ENCODE results near the gene AZI2.

AZI2 gene

DNA sequence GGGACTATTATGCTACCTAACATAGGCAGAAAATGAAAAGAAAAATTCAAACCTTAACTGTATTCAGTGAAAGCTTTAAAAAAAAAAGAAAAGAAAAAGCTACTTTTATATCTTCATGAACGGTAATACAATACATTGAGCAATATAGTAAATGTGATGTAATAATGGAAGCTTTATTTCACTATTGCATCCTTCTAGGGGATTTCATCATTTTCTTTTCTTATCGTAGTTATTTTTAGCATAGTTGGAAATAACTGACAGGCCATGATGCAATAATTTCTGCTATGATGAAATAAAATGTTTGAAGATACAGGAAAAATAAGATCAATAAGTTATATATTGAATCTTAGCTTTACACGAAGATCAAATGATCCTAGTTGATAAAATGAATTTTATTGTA lies 40.4 kb downstream of the AZI2 start:
- in situ Hi-C loops (cut with MboI; ENCODE audit: low sequenced_read_pairs) = loop anchor here (25.0 kb wide), 1 partner anchor 596 kb away; the partner anchor contains the start of gene EOMES

DNA sequence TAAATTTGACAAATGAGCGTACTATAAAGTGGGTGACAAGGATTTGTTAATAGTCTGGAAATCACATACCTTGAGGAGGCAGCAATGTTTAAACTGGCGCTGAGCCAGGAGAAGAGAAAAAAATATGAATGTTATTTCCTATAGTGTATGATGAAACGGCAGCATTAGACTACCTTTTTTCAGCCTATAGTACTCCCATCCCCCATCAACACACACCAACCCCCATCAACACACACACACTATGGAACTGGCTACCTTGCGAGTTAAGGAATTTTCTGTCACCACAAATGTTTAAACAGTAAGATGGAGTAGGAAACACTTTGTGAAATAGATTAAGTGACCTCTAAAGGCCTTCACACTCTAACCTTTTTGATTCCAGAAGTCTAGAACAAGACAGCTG lies 46.9 kb downstream of the AZI2 start:
- in situ Hi-C loops (cut with MboI; ENCODE audit: low sequenced_read_pairs) = loop anchor here (25.0 kb wide), 1 partner anchor 589 kb away; the partner anchor contains the start of gene EOMES

DNA sequence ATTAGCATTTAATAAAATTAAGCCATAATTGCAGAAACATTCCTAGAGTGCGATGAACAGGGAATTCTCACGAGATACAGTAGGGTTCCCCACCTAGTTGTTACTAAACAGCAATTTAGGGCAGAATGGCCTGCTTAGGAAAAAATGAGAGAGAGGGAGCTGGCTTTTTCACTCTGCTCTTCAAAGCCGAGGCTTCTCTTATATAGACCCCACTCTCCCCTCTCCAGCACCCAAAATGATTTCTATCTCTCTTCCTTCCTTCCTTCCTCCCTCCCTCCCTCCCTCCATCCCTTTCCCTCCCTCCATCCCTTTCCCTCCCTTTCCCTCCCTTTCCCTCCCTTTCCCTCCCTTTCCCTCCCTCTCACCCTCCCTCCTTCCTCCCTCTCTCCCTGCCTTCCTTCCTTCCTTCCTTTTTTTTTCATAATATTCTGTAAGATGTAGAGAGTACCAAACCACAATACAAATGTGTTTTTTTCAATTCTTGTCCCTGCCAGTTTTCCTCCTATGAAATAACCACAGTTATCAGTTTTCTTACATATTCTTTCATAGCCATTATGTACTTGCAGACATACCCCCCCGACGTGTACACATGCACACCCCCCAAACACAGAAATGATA lies 48.2 kb downstream of the AZI2 start:
- in situ Hi-C loops (cut with MboI; ENCODE audit: low sequenced_read_pairs) = loop anchor here (25.0 kb wide), 1 partner anchor 588 kb away; the partner anchor contains the start of gene EOMES

- in situ Hi-C loops (cut with MboI; ENCODE audit: low sequenced_read_pairs) = loop anchor here (25.0 kb wide), 1 partner anchor 587 kb away; the partner anchor contains the start of gene EOMES
These were observed 48.9 kb downstream of the AZI2 start for GRCh38 chr3:28299705-28300104.

- in situ Hi-C loops (cut with MboI; ENCODE audit: low sequenced_read_pairs) = no loop called here
These were observed 52.6 kb downstream of the AZI2 start for GRCh38 chr3:28295898-28296490.

DNA sequence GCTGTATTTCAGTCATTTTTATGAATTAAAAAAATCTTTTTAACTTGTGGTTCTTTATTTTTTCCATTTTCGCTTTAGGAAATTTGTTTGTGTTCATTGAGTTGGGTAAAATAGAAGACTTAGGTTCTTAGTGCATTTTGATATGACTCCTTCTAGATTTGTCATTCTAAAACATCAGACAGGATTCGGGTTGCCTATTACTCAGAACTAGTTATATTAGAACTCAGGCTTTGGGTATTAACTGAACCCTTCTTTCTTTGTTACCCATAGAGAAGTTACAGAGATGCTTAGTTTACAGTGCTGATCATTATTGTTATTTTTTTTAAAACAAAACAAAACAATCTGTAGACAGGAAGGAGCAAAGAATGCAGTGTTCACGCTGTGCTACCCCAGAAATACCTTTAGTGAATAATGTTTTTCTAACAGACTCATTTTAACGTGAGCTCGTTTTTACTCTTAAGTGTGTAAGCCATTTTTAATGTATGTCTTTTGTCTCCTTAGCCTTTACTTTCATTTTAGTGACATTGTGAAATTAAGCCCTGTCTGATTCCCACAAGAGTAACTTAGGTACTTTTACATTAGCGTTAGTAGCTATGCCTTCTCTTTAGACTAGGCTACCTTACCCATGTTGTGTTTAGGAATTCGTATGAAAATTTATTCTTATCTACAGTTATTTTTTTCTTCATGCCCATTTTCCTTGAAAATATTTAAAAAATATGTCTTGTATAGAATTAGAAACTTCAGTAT lies 53.8 kb downstream of the AZI2 start:
- in situ Hi-C loops (cut with MboI; ENCODE audit: low sequenced_read_pairs) = no loop called here

DNA sequence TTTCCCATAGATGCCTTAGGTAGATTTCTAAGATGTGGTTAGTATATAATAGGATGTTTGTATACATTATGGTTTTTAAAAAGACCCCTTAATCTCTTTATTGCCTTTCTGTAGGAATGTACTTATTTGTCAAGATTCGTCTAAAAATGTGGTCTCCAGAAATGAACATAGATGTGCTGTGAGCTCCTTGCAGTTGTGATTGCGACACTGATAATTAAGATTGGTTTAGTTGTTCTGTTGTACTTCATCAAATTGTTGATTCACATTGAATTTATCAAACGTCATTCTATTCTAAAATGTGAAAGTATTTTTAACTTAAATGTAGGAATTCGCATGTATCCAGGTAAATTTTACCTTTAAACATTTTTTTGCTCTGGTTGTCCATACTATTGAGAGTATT lies 56.0 kb downstream of the AZI2 start:
- in situ Hi-C loops (cut with MboI; ENCODE audit: low sequenced_read_pairs) = no loop called here

GRCh38 chr3:28291577-28291976 lies 57.0 kb downstream of the AZI2 start:
- in situ Hi-C loops (cut with MboI; ENCODE audit: low sequenced_read_pairs) = no loop called here

DNA sequence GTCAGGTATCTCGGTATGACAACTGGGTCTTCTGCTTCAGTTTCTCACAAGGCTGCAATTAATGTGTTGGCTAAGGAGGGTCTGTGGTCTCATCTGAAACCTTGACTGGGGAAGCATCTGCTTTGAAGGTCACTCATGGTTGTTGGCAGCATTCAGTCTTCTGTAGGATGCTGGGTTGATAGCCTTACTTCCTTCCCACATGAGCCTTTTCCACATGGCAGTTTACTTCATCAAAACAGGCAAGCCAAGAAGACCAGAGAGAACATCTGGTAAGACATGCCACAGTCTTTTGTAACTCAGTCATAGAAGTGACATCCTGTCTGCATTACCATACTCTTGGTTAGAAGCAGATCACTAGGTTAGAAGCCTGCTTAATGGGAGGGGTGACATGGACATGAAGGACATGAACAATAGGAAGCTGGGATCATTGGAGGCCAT lies 57.7 kb downstream of the AZI2 start:
- in situ Hi-C loops (cut with MboI; ENCODE audit: low sequenced_read_pairs) = no loop called here

DNA sequence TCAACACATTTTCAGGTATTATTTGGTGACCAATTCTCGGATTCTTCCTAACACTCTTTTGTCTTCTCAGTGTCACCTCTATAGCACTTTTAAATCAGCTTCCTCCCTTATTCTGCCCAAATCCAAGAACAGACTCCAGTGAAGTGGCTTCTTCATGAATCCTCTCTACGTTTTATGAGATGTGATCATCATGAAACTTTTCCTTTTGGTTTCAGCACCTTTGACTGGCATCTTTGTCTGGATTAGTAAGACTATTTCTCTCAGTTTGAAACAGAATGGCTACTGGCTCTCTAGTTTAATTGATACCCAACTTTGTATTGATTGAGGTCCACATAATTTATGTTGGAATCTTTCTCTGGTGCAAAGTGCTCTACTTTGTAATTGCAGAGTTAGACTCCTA lies 61.6 kb downstream of the AZI2 start:
- in situ Hi-C loops (cut with MboI; ENCODE audit: low sequenced_read_pairs) = no loop called here

GRCh38 chr3:28286595-28286994 lies 62.0 kb downstream of the AZI2 start:
- in situ Hi-C loops (cut with MboI; ENCODE audit: low sequenced_read_pairs) = no loop called here

DNA sequence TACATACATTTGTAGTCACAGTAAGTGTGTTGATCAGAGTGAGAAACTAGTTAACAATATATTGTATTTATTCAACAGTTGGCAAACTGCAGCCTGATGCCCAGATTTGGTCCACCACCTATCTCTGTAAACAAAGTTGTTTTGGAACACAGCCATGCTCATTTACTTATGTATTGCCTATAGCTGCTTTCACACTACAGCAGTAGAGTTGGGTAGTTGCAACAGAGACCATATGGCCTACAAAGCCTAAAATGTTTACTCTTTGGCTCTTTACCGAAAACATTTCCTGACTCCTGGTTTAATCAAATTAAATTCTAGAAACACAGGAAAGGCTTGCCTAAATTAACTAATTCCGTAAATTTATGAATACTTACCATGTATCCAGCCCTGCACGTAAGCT lies 67.8 kb downstream of the AZI2 start:
- in situ Hi-C loops (cut with MboI; ENCODE audit: low sequenced_read_pairs) = no loop called here

DNA sequence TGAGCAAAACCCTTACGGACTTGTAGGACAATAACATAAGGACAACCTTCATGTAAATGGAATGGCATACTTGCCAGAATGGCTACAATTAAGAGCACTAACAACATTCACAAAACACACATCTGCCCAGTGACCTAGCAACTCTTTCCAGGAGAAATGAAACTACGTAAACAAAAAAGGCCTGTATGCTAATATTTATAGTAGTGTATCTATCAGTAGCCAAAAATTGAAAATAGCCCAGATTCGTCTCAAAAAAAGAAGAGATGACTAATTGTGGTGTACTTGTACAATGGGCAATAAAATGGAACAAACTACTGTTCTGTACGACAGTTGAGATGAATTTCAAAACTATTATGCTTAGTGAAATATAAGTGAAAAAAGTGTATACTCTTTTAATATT lies 68.9 kb downstream of the AZI2 start:
- in situ Hi-C loops (cut with MboI; ENCODE audit: low sequenced_read_pairs) = no loop called here

GRCh38 chr3:28278918-28279317 lies 69.7 kb downstream of the AZI2 start:
- in situ Hi-C loops (cut with MboI; ENCODE audit: low sequenced_read_pairs) = no loop called here

- in situ Hi-C loops (cut with MboI; ENCODE audit: low sequenced_read_pairs) = no loop called here
These were observed 74.8 kb downstream of the AZI2 start for GRCh38 chr3:28273837-28274236.

All from hTERT RPE-1 (cell line).